ENCODE data around the gene TGM1.
"Not testable (repeated sequence)": the region's sequence is repeated elsewhere in the genome, so short reads cannot be mapped to it uniquely, and the experiment has no call there.

The TGM1 gene

DNA sequence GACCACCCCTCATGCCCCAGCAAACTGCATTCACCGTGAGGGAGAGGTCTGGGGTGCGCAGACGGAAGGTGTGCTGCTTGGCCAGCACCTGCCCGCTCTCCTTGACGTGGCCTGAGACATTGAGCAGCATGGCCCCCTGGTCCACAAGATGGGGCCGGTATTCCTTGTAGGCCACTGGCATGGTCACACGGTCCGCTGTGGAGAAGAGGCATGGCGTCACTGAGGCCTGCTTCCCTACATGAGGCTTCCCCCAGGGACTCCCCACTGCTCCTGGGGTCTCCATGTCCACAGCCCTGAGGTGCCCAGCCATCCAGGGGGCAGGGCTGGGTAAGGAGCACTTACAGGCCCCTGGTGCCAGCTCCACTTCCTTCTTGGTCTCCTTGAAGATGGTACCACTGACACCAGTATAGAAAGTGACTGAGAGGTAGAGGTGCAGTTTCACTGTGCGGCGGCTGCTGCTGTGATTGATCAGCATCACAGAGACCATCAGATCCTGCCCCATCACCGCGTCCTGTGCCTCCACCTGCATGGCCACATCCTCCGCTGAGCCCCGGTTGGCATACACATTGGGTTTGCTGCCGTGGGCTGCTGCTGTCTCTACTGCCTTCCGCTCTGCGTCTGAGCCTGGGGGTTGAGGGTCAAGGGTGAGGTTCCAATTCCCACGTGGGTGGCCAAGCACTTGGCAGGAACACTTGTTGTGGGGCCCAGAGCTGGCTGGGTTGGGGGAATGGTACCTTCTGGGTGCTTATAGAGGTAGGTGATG, 8.2 kb downstream of the TGM1 start:
- no peak for DNase-seq (ENCODE audit: low read depth)

GRCh38 chr14:24253936-24254335, 9.0 kb downstream of the TGM1 start:
- no peak for DNase-seq (ENCODE audit: low read depth)

DNA sequence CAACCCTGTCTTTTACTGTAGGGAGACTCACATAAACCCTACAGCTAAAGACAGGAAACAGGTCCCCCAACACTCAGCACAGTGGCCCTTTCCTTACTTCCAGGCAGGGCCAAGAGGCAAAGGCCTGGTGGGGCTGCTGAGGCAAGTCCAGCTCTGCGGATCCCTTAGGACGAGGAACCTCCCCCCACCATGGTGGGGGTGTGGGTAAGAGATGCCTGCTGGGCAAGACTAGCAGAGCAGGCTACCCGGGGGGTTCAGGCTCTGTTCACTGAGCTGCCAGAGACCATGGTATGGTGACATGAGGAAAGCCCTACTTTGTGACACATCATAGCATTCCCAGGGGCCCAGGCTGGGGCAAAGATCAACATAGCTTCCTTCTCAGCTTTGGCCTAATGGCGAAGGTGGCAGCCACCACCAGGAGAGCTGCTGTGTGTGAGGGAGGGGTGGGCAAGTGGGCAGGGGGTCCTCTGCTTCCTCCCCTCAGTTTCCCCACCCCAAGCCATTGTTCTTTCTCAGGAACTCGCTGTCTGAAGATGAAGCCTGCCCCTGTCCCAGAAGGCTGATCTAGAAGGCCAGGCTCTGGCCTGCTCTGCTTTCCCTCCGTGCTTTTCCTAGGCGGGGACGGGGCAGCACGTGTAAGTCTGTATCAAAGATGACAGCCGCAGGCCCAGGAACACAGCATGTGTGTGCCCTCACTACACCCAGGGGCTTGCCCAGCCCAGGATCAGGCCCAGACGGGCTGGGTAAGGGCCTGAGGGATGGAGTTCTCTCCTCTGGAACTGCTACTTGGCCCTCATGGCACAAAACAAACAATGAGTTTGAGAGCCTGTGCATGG, 10.5 kb downstream of the TGM1 start:
- DNase-seq (ENCODE audit: low read depth), result no peak

DNA sequence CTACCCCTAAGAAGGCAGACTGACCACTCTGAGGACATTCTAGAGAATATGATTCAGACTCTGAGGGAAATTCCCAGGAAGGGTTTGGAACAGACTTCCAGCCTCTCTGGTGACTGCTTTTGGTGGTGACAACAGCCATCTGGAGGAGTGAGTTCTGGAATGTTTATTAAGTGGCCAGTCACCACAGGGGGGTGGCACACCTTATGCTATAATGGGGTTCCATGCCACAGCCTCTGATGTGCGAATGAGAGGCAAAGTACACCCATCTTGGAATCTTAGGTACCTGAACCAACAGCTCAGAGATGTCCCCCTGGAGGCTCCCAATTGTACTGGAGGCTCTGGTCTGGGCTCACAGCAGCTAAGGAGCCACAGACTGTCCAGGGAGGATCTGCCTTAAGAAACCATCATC, 11.1 kb downstream of the TGM1 start:
- no peak for DNase-seq (ENCODE audit: low read depth)

- DNase-seq (ENCODE audit: low read depth), result no peak
These were observed 12.6 kb downstream of the TGM1 start for GRCh38 chr14:24250354-24250753.

DNA sequence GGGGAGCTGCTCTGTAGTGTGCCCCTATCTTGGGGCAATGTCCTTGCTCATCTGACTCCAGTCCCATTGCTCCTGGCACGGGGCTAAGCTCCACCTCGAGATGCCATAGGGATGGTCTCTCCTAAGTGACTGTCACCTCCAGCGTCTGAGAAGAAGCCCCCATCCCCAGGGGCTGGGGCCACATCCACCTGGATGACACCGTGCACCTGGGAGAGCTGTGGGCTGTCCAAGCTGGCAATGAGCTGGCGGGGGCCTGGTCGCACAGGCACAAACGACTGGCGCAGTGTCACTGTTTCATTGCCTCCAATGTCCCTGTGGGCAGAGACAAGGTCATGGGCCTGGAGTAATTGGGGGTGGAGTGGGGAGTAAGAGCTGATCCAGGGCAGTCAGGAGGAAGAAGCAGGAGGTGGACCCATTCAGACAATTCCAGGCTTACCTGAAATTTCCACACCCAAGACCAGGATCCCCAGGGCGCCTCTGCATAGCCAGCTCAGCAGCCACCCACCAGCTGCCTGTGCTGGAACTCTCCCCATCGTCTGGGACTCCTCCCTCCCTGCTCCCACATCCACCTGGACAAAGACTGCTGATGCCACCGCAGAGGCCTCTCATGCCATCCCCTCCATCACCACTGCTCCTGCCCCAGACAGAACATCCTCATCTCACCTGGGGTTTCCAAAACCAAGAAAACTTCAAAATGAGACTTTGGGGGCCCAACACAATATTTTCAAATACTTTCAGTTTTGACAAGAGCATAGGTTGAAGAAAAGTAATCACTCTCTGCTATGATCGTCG, 13.6 kb downstream of the TGM1 start:
- no peak for DNase-seq (ENCODE audit: low read depth)

DNA sequence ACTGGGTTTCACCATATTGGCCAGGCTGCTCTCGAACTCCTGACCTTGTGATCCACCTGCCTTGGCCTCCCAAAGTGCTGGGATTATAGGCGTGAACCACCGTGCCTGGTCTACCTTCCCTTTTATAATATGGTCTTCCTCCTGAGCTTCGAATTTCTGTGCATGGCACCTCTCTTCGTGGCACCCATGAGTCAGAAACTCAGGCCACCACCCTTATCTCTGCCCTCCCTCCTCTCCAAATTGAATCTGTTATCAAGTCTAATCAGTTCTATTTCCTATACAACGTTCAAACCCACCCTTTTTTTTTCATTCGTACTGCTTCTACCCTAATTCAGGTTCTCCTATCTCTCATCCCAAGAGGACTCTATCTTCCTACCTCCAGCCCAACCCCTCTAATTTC, 15.6 kb downstream of the TGM1 start:
- no peak for DNase-seq (ENCODE audit: low read depth)

DNA sequence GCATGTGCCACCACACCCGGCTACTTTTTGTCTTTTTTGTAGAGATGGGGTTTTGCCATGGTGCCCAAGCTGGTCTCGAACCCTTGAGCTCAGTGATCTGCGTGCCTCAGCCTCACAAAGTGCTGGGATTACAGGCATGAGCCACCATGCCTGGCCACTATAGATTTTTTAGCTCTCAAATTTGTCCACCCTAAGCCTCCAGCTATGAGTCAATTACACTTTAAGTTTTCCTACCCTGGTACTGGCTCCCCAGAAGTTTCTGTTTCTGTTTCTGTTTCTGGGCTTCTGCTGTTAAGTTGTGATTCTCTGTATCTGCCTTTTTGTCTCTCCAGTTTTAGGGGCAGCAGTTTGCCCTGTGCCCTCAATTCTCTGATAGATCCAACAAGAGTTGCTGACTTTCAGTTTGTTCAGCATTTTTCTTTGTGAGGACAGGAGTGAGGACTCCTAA, 16.2 kb downstream of the TGM1 start:
- DNase-seq (ENCODE audit: low read depth), result no peak

- DNase-seq (ENCODE audit: low read depth), result not testable (repeated sequence)
These were observed 17.6 kb downstream of the TGM1 start for GRCh38 chr14:24245350-24245749.

GRCh38 chr14:24243336-24243836, 19.6 kb downstream of the TGM1 start:
- no peak for DNase-seq (ENCODE audit: low read depth)

- DNase-seq (ENCODE audit: low read depth), result no peak
These were observed 21.0 kb downstream of the TGM1 start for GRCh38 chr14:24241829-24242443.

GRCh38 chr14:24240110-24240918, 22.7 kb downstream of the TGM1 start:
- no peak for DNase-seq (ENCODE audit: low read depth)

DNA sequence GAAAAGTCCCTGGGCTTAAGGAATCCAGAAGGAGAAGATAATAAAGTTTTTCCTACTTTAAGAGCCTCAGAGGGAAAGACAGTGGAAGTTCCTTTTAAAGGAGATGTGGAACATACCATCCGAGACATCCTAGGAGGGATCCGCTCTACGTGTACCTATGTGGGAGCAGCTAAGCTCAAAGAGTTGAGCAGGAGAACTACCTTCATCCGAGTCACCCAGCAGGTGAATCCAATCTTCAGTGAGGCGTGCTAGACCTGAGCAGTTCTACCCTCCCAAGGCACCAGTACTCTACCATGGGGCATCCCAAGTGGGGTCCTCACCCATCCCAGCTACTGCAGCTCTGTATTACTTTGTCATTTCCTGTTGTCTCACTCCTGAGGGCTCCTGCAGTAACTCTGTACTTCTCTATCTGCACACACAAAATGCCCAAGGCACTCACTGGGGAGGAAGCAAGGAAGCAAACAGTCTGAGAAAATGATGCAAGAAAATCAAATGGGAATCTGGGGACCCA, 24.4 kb downstream of the TGM1 start:
- DNase-seq (ENCODE audit: low read depth), result no peak

GRCh38 chr14:24238123-24238522, 24.9 kb downstream of the TGM1 start:
- DNase-seq (ENCODE audit: low read depth), result no peak

GRCh38 chr14:24237463-24237955, 25.5 kb downstream of the TGM1 start:
- DNase-seq (ENCODE audit: low read depth), result no peak

- DNase-seq (ENCODE audit: low read depth), result no peak
These were observed 26.1 kb downstream of the TGM1 start for GRCh38 chr14:24236689-24237462.

DNA sequence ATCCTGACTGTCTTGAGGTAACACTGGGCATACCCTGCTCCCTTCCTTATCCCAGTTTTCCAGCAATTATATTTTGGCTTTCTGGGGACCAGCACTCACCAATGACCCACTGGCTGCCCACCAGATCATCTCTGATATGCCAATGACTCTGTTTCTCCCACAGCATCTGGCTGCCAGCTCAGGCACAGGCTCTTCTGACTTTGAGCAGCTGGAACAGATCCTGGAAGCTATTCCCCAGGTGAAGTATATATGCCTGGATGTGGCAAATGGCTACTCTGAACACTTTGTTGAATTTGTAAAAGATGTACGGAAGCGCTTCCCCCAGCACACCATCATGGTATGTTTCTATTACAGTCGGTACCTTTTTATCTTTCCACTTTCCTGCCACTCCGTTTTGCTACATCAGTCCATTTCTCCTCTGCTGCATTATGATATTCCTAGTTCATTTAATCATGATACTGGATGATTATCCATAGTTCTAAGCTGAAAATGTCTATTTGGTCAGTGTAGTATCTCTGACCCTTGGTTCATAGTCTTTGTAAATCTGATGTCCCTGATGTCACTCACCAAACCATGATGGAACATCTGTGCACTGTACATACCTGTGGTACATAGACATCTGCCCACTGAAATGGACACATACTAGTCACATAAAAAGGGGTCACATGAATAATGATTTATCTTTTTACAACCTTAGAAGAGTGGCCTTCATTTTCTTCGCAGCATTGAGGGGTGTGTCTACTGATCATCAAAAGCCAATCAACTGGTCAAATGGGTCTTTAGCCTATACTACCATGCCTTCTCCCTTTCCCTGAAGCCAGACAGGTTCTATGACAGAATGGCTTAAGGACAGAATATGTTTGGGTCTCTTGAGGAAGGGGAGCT, 26.9 kb downstream of the TGM1 start:
- no peak for DNase-seq (ENCODE audit: low read depth)

GRCh38 chr14:24234095-24235005, 28.6 kb downstream of the TGM1 start:
- no peak for DNase-seq (ENCODE audit: low read depth)
